Measurements from ENCODE around the gene MRPL14. TPM values are rescaled to one million over a fixed set of nuclear protein-coding genes. Genes with fewer than 3 reads are reported as not detected.

The MRPL14 gene
- total RNA-seq, 1 experiment from 2014 or later, result 69.6 TPM

GRCh38 chr6:44064948-44065272 is 62.3 kb downstream of the MRPL14 start:
- H3K27me3 ChIP-seq (ENCODE audit: insufficient read depth, low read length), result no peaks in the 10 kb centered on the region
- H3K79me2 ChIP-seq (ENCODE audit: insufficient read depth, low read length), result no peaks in the 10 kb centered on the region
- H3K4me3 ChIP-seq (replicated peaks in 1 of 2; ENCODE audit: low read depth in 1 of 2, low read length in 2 of 2), result no peak overlapping the region
- ATAC-seq (no peak), DNase-seq (ENCODE audit: low read depth, low spot score) (no peak)
- H3K9ac ChIP-seq (ENCODE audit: low read length), result peak overlapping the region; percentile 14; the same call in 1 of the 2 replicates
- ChIA-PET CTCF (interaction anchor here (0.8 to 1.1 kb wide), 3 partner anchors 209 to 295 kb away, joined by 3 to 4 read pairs (median 3); partner anchors contain the start of gene VEGFA), POLR2A (interaction anchor here (1.0 to 1.4 kb wide), 3 partner anchors 9 to 295 kb away, joined by 3 to 6 read pairs (median 4); partner anchors contain the start of gene VEGFA), RAD21 (ENCODE audit: low non-redundant PET in 1 of 2, low total read pairs in 2 of 2, uncharacterized antibody in 2 of 2, unreplicated experiment in 2 of 2) (no interaction called here)
- no peaks in the 10 kb centered on the region for H4K20me1 ChIP-seq (ENCODE audit: insufficient read depth)
- H3K4me2 ChIP-seq (ENCODE audit: low read length), result peak overlapping the region; percentile 53
- H3K36me3 ChIP-seq (ENCODE audit: control insufficient read depth in 1 of 2, insufficient read depth in 2 of 2, low read length in 2 of 2), result no peaks in the 10 kb centered on the region
- H3K4me1 ChIP-seq (ENCODE audit: control insufficient read depth in 1 of 2, insufficient read depth in 2 of 2, low read length in 2 of 2), result peaks cover 0 to 33% of the 10 kb centered on the region in 2 experiments; a peak in 2 of 4 replicates
- no peak for TF ChIP-seq ZBTB33 (IDR thresholded peaks at IDR 0.05; ENCODE audit: extremely low read depth, insufficient replicate concordance, low read length)
- no peak for TF ChIP-seq CBX3 (IDR thresholded peaks at IDR 0.05; ENCODE audit: low read depth)
- intact Hi-C loops (cut with micrococcal nuclease), result no loop called here
- no peak overlapping the region for H3K27ac ChIP-seq (ENCODE audit: low read depth, low read length)
- H3K9me2 ChIP-seq (ENCODE audit: insufficient read depth), result no peaks in the 10 kb centered on the region
- peaks cover 0 to 2% of the 10 kb centered on the region in 2 experiments; a peak in 1 of 4 replicates for H3K9me3 ChIP-seq (ENCODE audit: control insufficient read depth in 1 of 2, insufficient read depth in 1 of 2, low read depth in 1 of 2, low read length in 2 of 2)
- no TSS peak for BruUV-seq (replicated peaks)
- no peak overlapping the region for H2AFZ ChIP-seq (ENCODE audit: low read depth, low read length, poor library complexity, severe bottlenecking)

GRCh38 chr6:44064089-44064947 is 62.9 kb downstream of the MRPL14 start:
- H3K4me3 ChIP-seq (replicated peaks in 1 of 2; ENCODE audit: low read depth in 1 of 2, low read length in 2 of 2), result no peak overlapping the region
- H4K20me1 ChIP-seq (ENCODE audit: insufficient read depth), result no peaks in the 10 kb centered on the region
- DNase-seq (ENCODE audit: low read depth, low spot score), result no peak
- H3K27me3 ChIP-seq (ENCODE audit: insufficient read depth, low read length), result no peaks in the 10 kb centered on the region
- ChIA-PET RAD21 (ENCODE audit: low non-redundant PET in 1 of 2, low total read pairs in 2 of 2, uncharacterized antibody in 2 of 2, unreplicated experiment in 2 of 2) (no interaction called here), CTCF (interaction anchor here (0.8 to 3.3 kb wide), 7 partner anchors 9 to 294 kb away, joined by 3 to 23 read pairs (median 4); partner anchors contain the start of gene VEGFA), POLR2A (interaction anchor here (1.0 to 1.4 kb wide), 3 partner anchors 10 to 294 kb away, joined by 3 to 6 read pairs (median 4); partner anchors contain the start of gene VEGFA)
- H3K27ac ChIP-seq (ENCODE audit: low read depth, low read length), result no peak overlapping the region
- intact Hi-C loops (cut with micrococcal nuclease), result no loop called here
- H3K4me1 ChIP-seq (ENCODE audit: control insufficient read depth in 1 of 2, insufficient read depth in 2 of 2, low read length in 2 of 2), result peaks cover 0 to 38% of the 10 kb centered on the region in 2 experiments; a peak in 2 of 4 replicates
- no TSS peak for BruUV-seq (replicated peaks)
- H3K79me2 ChIP-seq (ENCODE audit: insufficient read depth, low read length), result no peaks in the 10 kb centered on the region
- H3K9me3 ChIP-seq (ENCODE audit: control insufficient read depth in 1 of 2, insufficient read depth in 1 of 2, low read depth in 1 of 2, low read length in 2 of 2), result peaks cover 0 to 8% of the 10 kb centered on the region in 2 experiments; a peak in 1 of 4 replicates
- no peaks in the 10 kb centered on the region for H3K9me2 ChIP-seq (ENCODE audit: insufficient read depth)
- no peaks in the 10 kb centered on the region for H3K36me3 ChIP-seq (ENCODE audit: control insufficient read depth in 1 of 2, insufficient read depth in 2 of 2, low read length in 2 of 2)
- H2AFZ ChIP-seq (ENCODE audit: low read depth, low read length, poor library complexity, severe bottlenecking), result no peak overlapping the region
- peak overlapping the region; percentile 14; the same call in 1 of the 2 replicates for H3K9ac ChIP-seq (ENCODE audit: low read length)
- peak overlapping the region; percentile 53 for H3K4me2 ChIP-seq (ENCODE audit: low read length)
- peak; percentile 54 for ATAC-seq
- no peak for TF ChIP-seq EZH2phosphoT487 (IDR thresholded peaks at IDR 0.05; ENCODE audit: borderline replicate concordance)
- TF ChIP-seq CEBPB (IDR thresholded peaks at IDR 0.05; ENCODE audit: low read depth), result no peak
- no peak for TF ChIP-seq SRF (IDR thresholded peaks at IDR 0.05; ENCODE audit: low read depth)
- no peak for TF ChIP-seq ELF1 (IDR thresholded peaks at IDR 0.05; ENCODE audit: borderline replicate concordance, low read depth)
- no peak for TF ChIP-seq CBX3 (IDR thresholded peaks at IDR 0.05; ENCODE audit: low read depth)
- no peak for TF ChIP-seq MAX (IDR thresholded peaks at IDR 0.05)
- no peak for TF ChIP-seq POLR2A (IDR thresholded peaks at IDR 0.05; ENCODE audit: borderline replicate concordance, extremely low read depth, insufficient read depth, insufficient read length)
- TF ChIP-seq ZFX (IDR thresholded peaks at IDR 0.05), result no peak
- TF ChIP-seq REST (IDR thresholded peaks at IDR 0.05; ENCODE audit: low read depth), result no peak
- no peak for TF ChIP-seq TCF7L2 (IDR thresholded peaks at IDR 0.05; ENCODE audit: borderline replicate concordance, extremely low read depth, insufficient read depth, insufficient read length)
- TF ChIP-seq SIN3A (IDR thresholded peaks at IDR 0.05; ENCODE audit: low read depth), result no peak
- no peak for TF ChIP-seq ZNF274 (IDR thresholded peaks at IDR 0.05; ENCODE audit: low read depth, low read length)

All from HCT116 (cell line).